Measurements from ENCODE around the gene LTK. TPM values are rescaled to one million over a fixed set of nuclear protein-coding genes. Genes with fewer than 3 reads are reported as not detected.

Gene LTK
- total RNA-seq, 1 donor from 2014 or later = not detected

- peak overlapping the region; percentile 80 for H3K4me3 Mint-ChIP-seq
- Histone ChIP-seq H3K9me3 (ENCODE audit: low read depth) (no peaks in the 10 kb centered on the region), H3K4me2 (peak overlapping the region; percentile 79), H3F3A (ENCODE audit: low read depth) (peaks cover 34% of the 10 kb centered on the region), H3K27me3 (peaks cover 100% of the 10 kb centered on the region), H3K27ac (no peak overlapping the region), H4K20me1 (ENCODE audit: low read depth) (peaks cover 49% of the 10 kb centered on the region), H3K9ac (no peak overlapping the region), H3K36me3 (no peaks in the 10 kb centered on the region), H2AFZ (replicated peaks) (peak overlapping the region; percentile 37), H3K4me1 (peaks cover 10% of the 10 kb centered on the region), H3K4me3 (peak overlapping the region; percentile 63), H3K79me2 (ENCODE audit: low read depth) (no peaks in the 10 kb centered on the region)
- H3K4me1 Mint-ChIP-seq = peaks cover 17% of the 10 kb centered on the region
- no peaks in the 10 kb centered on the region for H3K36me3 Mint-ChIP-seq
- peak; percentile 66 for DNase-seq (ENCODE audit: low spot score)
- no peaks in the 10 kb centered on the region for H3K9me3 Mint-ChIP-seq
- H3K27ac Mint-ChIP-seq = no peak overlapping the region
- H3K27me3 Mint-ChIP-seq (ENCODE audit: insufficient read depth, low read depth) = peaks cover 62% of the 10 kb centered on the region
- no peak for TF ChIP-seq CTCF (IDR thresholded peaks at IDR 0.05)
- TF ChIP-seq EZH2phosphoT487 (IDR thresholded peaks at IDR 0.05) = peak; percentile 87
- peak; percentile 94 for TF ChIP-seq EZH2 (IDR thresholded peaks at IDR 0.05)
Observed at GRCh38 chr15:41494922-41495735, 18.5 kb downstream of the LTK start.

- Histone ChIP-seq H3F3A (ENCODE audit: low read depth) (peaks cover 34% of the 10 kb centered on the region), H3K9ac (no peak overlapping the region), H3K4me1 (peaks cover 10% of the 10 kb centered on the region), H3K36me3 (no peaks in the 10 kb centered on the region), H3K4me2 (peak overlapping the region; percentile 79), H3K4me3 (peak overlapping the region; percentile 63), H3K9me3 (ENCODE audit: low read depth) (no peaks in the 10 kb centered on the region), H3K27me3 (peaks cover 96% of the 10 kb centered on the region), H3K79me2 (ENCODE audit: low read depth) (no peaks in the 10 kb centered on the region), H4K20me1 (ENCODE audit: low read depth) (peaks cover 47% of the 10 kb centered on the region), H2AFZ (replicated peaks) (peak overlapping the region; percentile 23), H3K27ac (no peak overlapping the region)
- peaks cover 58% of the 10 kb centered on the region for H3K27me3 Mint-ChIP-seq (ENCODE audit: insufficient read depth, low read depth)
- peak overlapping the region; percentile 71 for H3K4me3 Mint-ChIP-seq
- no peak overlapping the region for H3K27ac Mint-ChIP-seq
- peaks cover 17% of the 10 kb centered on the region for H3K4me1 Mint-ChIP-seq
- peak; percentile 77 for DNase-seq (ENCODE audit: low spot score)
- TF ChIP-seq EZH2 (IDR thresholded peaks at IDR 0.05) (peak; percentile 91), CTCF (IDR thresholded peaks at IDR 0.05) (peak; percentile 31), EZH2phosphoT487 (IDR thresholded peaks at IDR 0.05) (peak; percentile 96)
- no peaks in the 10 kb centered on the region for H3K36me3 Mint-ChIP-seq
- H3K9me3 Mint-ChIP-seq = no peaks in the 10 kb centered on the region
Observed at GRCh38 chr15:41494190-41494921, 19.3 kb downstream of the LTK start.

- H3K36me3 Mint-ChIP-seq = no peaks in the 10 kb centered on the region
- peaks cover 17% of the 10 kb centered on the region for H3K4me1 Mint-ChIP-seq
- DNase-seq (ENCODE audit: low spot score) = no peak
Observed at GRCh38 chr15:41493902-41494189, 19.8 kb downstream of the LTK start.

More at GRCh38 chr15:41493902-41494189, 19.8 kb downstream of the LTK start:
- Histone ChIP-seq H3K27ac (no peak overlapping the region), H3K9me3 (ENCODE audit: low read depth) (no peaks in the 10 kb centered on the region), H3K36me3 (no peaks in the 10 kb centered on the region), H4K20me1 (ENCODE audit: low read depth) (peaks cover 42% of the 10 kb centered on the region), H3K27me3 (peaks cover 91% of the 10 kb centered on the region), H3K4me2 (peak overlapping the region; percentile 79), H3K4me1 (peaks cover 10% of the 10 kb centered on the region), H3K79me2 (ENCODE audit: low read depth) (no peaks in the 10 kb centered on the region), H3K4me3 (peak overlapping the region; percentile 63), H3K9ac (no peak overlapping the region), H2AFZ (replicated peaks) (peak overlapping the region; percentile 23), H3F3A (ENCODE audit: low read depth) (peaks cover 34% of the 10 kb centered on the region)
- H3K9me3 Mint-ChIP-seq = no peaks in the 10 kb centered on the region
- no peak for TF ChIP-seq EZH2phosphoT487 (IDR thresholded peaks at IDR 0.05)
- no peak for TF ChIP-seq CTCF (IDR thresholded peaks at IDR 0.05)
- TF ChIP-seq EZH2 (IDR thresholded peaks at IDR 0.05) = no peak
- H3K4me3 Mint-ChIP-seq = peak overlapping the region; percentile 21
- no peak overlapping the region for H3K27ac Mint-ChIP-seq
- H3K27me3 Mint-ChIP-seq (ENCODE audit: insufficient read depth, low read depth) = peaks cover 53% of the 10 kb centered on the region
